Panc1 (cell line): ENCODE results near the gene CCN2. TPM values are rescaled to one million over a fixed set of nuclear protein-coding genes. Genes with fewer than 3 reads are reported as not detected.
"Not testable (repeated sequence)": the region's sequence is repeated elsewhere in the genome, so short reads cannot be mapped to it uniquely, and the experiment has no call there.

Experiments
- ATAC-seq: fragments of 200-7000 bp; cut with Tn5 transposase; 2 replicates; pipeline ENCODE4 v1.9.1; 2020; ENCODE audit warnings: mild to moderate bottlenecking, moderate library complexity
- BruUV-seq: library from RNA; stranded (reverse); fragments of 400-500 nt; replicated peaks from 2 replicates; lab custom pipeline; 2021; lab: Mats Ljungman, UMichigan
- CTCF ChIA-PET: fragments of 300-600 bp; sonication (Branson Sonifier 250); formaldehyde crosslinking; loops from one replicate; lab custom pipeline; 2022; ENCODE audit warnings: antibody characterized with exemption; lab: Charles Lee
- POLR2A ChIA-PET: fragments of 300-600 bp; sonication (Branson Sonifier 250); formaldehyde crosslinking; loops from one replicate; lab custom pipeline; 2022; ENCODE audit warnings: antibody characterized with exemption; lab: Charles Lee
- DNase-seq: peaks from one replicate; pipeline ENCODE4 v3.0.0-alpha.2; 2010; ENCODE audit warnings: low read depth, low spot score
- H3K27ac ChIP-seq: 2 replicates; pipeline ENCODE4 v1.5.1; 2011; ENCODE audit warnings: mild to moderate bottlenecking, low read length, inconsistent platforms
- H3K27me3 ChIP-seq: fragments of 200-500 bp; sonication (Bioruptor generic); 2 replicates; pipeline ENCODE4 v1.6.0; 2014; ENCODE audit warnings: low read length, inconsistent platforms; ENCODE audit not compliant: control insufficient read depth, insufficient read depth
- H3K36me3 ChIP-seq: fragments of 200-500 bp; sonication (Bioruptor generic); 2 replicates; pipeline ENCODE4 v1.5.1; 2014; ENCODE audit warnings: inconsistent platforms, mild to moderate bottlenecking, low read length, moderate library complexity; ENCODE audit not compliant: control insufficient read depth, insufficient read depth
- H3K4me1 ChIP-seq: 2 replicates; pipeline ENCODE4 v1.5.1; 2011; ENCODE audit warnings: inconsistent platforms, mild to moderate bottlenecking, low read length, moderate library complexity; ENCODE audit not compliant: control insufficient read depth, insufficient read depth
- H3K4me3 ChIP-seq, 2 experiments: 2 replicates each; pipeline ENCODE4 v1.5.1; 2011 to 2012; ENCODE audit warnings: low read depth in 2 of 2, low read length in 2 of 2, mild to moderate bottlenecking in 2 of 2, inconsistent platforms in 1 of 2, moderate library complexity in 1 of 2
- H3K9me3 ChIP-seq: fragments of 200-500 bp; sonication (Bioruptor generic); 2 replicates; pipeline ENCODE4 v1.5.1; 2014; ENCODE audit warnings: low read depth, mild to moderate bottlenecking, inconsistent platforms, low read length, moderate library complexity; ENCODE audit not compliant: control insufficient read depth, insufficient read depth
- POLR2AphosphoS5 ChIP-seq: IDR thresholded peaks from 2 replicates; pipeline ENCODE4 v1.6.1; 2012; ENCODE audit warnings: mild to moderate bottlenecking, low read depth, low read length, moderate library complexity
- REST ChIP-seq, 2 experiments: IDR thresholded peaks; 2 replicates each; pipeline ENCODE4 v1.6.1; 2011 to 2012; ENCODE audit warnings: low read depth in 2 of 2, control low read depth in 1 of 2, low read length in 1 of 2, mild to moderate bottlenecking in 1 of 2, moderate library complexity in 1 of 2; ENCODE audit not compliant: insufficient read depth in 1 of 2
- SIN3A ChIP-seq: IDR thresholded peaks from 2 replicates; pipeline ENCODE4 v1.6.1; 2012; ENCODE audit warnings: low read depth, mild to moderate bottlenecking, low read length, moderate library complexity, borderline replicate concordance; ENCODE audit not compliant: insufficient read depth
- TCF7L2 ChIP-seq: IDR thresholded peaks from 2 replicates; pipeline ENCODE4 v1.6.1; 2011; ENCODE audit warnings: mild to moderate bottlenecking, low read depth, low read length, inconsistent platforms
- in situ Hi-C: cut with HindIII; loops from 2 replicates; pipeline ENCODE4 v1.10.0; 2016; ENCODE audit warnings: low sequenced_read_pairs, low pct_unique_long_range_greater_than_20kb
- intact Hi-C: fragments of 100-400 bp; cut with micrococcal nuclease; formaldehyde crosslinking; loops from one replicate; pipeline ENCODE4 v1.10.0; 2022; ENCODE audit not compliant: unreplicated experiment
- total RNA-seq: library from RNA; stranded (reverse); gene quantifications from one replicate; pipeline ENCODE4 v1.2.1, GENCODE V29; 2021; ENCODE audit not compliant: unreplicated experiment
- TF ChIP-seq, protein P1 (sequence below): fragments of 450-650 bp; IDR thresholded peaks from 2 replicates; pipeline ENCODE4 v1.5.1; 2017; ENCODE audit warnings: mild to moderate bottlenecking

The CCN2 gene
- total RNA-seq, 1 experiment from 2014 or later = 155 TPM

DNA sequence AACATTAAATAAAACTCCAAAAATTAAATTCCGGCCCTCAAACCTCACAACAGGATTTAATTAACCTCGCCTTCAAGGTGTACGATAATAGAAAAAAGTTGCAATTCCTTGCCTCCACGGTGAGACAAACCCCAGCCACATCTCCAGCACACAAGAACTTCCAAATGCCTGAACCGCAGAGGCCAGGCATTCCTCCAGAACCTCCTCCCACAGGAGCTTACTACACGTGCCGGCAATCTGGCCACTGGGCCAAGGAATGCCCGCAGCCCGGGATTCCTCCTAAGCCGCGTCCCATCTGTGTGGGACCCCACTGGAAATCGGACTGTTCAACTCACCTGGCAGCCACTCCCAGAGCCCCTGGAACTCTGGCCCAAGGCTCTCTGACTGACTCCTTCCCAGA, 47.4 kb downstream of the CCN2 start:
- intact Hi-C loops, H3K4me3 ChIP-seq, ATAC-seq, H3K9me3 ChIP-seq, BruUV-seq, in situ Hi-C loops, H3K4me1 ChIP-seq, H3K27ac ChIP-seq, DNase-seq, POLR2A ChIA-PET, H3K27me3 ChIP-seq, CTCF ChIA-PET, H3K36me3 ChIP-seq: not testable (repeated sequence)

DNA sequence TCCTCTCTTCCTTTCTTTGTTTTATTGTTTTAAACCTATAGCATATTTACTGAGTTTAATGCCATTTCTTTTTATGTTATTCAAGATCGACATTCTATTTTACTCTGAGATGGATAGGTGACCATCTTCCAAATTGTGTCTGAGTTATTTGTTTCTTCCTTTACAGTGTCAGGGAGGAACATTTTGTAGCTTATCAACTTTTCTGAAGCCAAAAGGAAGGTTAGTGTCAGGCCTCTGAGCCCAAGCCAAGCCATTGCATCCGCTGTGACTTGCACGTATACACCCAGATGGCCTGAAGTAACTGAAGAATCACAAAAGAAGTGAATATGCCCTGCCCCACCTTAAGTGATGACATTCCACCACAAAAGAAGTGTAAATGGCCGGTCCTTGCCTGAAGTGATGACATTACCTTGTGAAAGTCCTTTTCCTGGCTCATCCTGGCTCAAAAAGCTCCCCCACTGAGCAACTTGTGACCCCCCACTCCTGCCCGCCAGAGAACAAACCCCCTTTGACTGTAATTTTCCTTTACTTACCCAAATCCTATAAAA, 49.8 kb downstream of the CCN2 start:
- ATAC-seq, POLR2A ChIA-PET, H3K36me3 ChIP-seq, BruUV-seq, H3K27ac ChIP-seq, CTCF ChIA-PET, H3K9me3 ChIP-seq, H3K4me1 ChIP-seq, DNase-seq, in situ Hi-C loops, H3K4me3 ChIP-seq, intact Hi-C loops, H3K27me3 ChIP-seq: not testable (repeated sequence)

- no TSS peak for BruUV-seq
- ChIA-PET CTCF (interaction anchor here (0.8 kb wide), 1 partner anchor 10 kb away, joined by 9 read pairs; no protein-coding TSS in a partner anchor), POLR2A (no interaction called here)
- TF ChIP-seq, protein P1, sequence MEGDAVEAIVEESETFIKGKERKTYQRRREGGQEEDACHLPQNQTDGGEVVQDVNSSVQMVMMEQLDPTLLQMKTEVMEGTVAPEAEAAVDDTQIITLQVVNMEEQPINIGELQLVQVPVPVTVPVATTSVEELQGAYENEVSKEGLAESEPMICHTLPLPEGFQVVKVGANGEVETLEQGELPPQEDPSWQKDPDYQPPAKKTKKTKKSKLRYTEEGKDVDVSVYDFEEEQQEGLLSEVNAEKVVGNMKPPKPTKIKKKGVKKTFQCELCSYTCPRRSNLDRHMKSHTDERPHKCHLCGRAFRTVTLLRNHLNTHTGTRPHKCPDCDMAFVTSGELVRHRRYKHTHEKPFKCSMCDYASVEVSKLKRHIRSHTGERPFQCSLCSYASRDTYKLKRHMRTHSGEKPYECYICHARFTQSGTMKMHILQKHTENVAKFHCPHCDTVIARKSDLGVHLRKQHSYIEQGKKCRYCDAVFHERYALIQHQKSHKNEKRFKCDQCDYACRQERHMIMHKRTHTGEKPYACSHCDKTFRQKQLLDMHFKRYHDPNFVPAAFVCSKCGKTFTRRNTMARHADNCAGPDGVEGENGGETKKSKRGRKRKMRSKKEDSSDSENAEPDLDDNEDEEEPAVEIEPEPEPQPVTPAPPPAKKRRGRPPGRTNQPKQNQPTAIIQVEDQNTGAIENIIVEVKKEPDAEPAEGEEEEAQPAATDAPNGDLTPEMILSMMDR = no peak
- TF ChIP-seq REST (IDR thresholded peaks at IDR 0.05; ENCODE audit: insufficient read depth in 1 of 2, low read depth in 2 of 2, low read length in 1 of 2) (no peak), TCF7L2 (no peak), SIN3A (no peak), POLR2AphosphoS5 (no peak)
- in situ Hi-C loops (no loop called here), intact Hi-C loops (no loop called here)
- no peaks in the 10 kb centered on the region for H3K27me3 ChIP-seq
- no peak overlapping the region for H3K4me3 ChIP-seq
- H3K36me3 ChIP-seq = no peaks in the 10 kb centered on the region
- no peak for ATAC-seq
- no peak for DNase-seq
- H3K9me3 ChIP-seq = no peaks in the 10 kb centered on the region
- no peak overlapping the region for H3K27ac ChIP-seq
- H3K4me1 ChIP-seq = no peaks in the 10 kb centered on the region
Measured at GRCh38 chr6:131900231-131900630, 50.9 kb downstream of the CCN2 start.
